GM12878 (cell line): ENCODE results near the gene PELI2. TPM values are rescaled to one million over a fixed set of nuclear protein-coding genes. Genes with fewer than 3 reads are reported as not detected.

Experiments used
- ATAC-seq: fragments of 200-7000 bp; cut with Tn5 transposase; 3 replicates; pipeline ENCODE4 v1.9.1; 2020; ENCODE audit warnings: mild to moderate bottlenecking, moderate library complexity
- BruUV-seq: library from RNA; stranded (reverse); fragments of 400-500 nt; replicated peaks from 2 replicates; lab custom pipeline; 2021; lab: Mats Ljungman, UMichigan
- CTCF ChIA-PET: fragments of 300-600 bp; sonication (Branson Sonifier 250); formaldehyde crosslinking; extraction: SDS; loops from one replicate; lab custom pipeline; 2021; ENCODE audit warnings: inconsistent platforms; lab: Yijun Ruan, JAX
- POLR2A ChIA-PET: fragments of 350-600 bp; formaldehyde crosslinking; extraction: SDS; loops from one replicate; lab custom pipeline; 2021; ENCODE audit warnings: inconsistent platforms; lab: Charles Lee
- RAD21 ChIA-PET: fragments of 300-600 bp; sonication (Branson Sonifier 250); formaldehyde crosslinking; loops from one replicate; lab custom pipeline; 2023; ENCODE audit warnings: antibody characterized with exemption; ENCODE audit not compliant: unreplicated experiment; lab: Charles Lee
- SMC1A ChIA-PET: fragments of 300-600 bp; sonication (Branson Sonifier 250); formaldehyde crosslinking; loops from one replicate; lab custom pipeline; 2023; ENCODE audit not compliant: unreplicated experiment, uncharacterized antibody; lab: Charles Lee
- DNase-seq: peaks from one replicate; pipeline ENCODE4 v3.0.0-alpha.2; 2011; ENCODE audit warnings: low read depth, low spot score
- FAIRE-seq: peaks from 3 replicates; lab custom pipeline; 2011; peaks lifted over from hg19 to GRCh38; lab: Jason Lieb, UNC
- H2AFZ ChIP-seq: 2 replicates; pipeline ENCODE4 v1.6.0; 2011; ENCODE audit warnings: low read depth, low read length, control low read depth; ENCODE audit not compliant: control insufficient read depth
- H3K27ac ChIP-seq: 2 replicates; pipeline ENCODE4 v1.5.1; 2011; ENCODE audit warnings: control low read depth; ENCODE audit not compliant: control insufficient read depth, insufficient read depth
- H3K27me3 ChIP-seq, 2 experiments: replicated peaks in 1 of 2; 2 replicates each; pipeline versions ENCODE4 v1.6.0 to v1.6.1; 2011; ENCODE audit warnings: low read length in 1 of 2; ENCODE audit not compliant: control insufficient read depth in 2 of 2, insufficient read depth in 2 of 2
- H3K36me3 ChIP-seq, 2 experiments: 2 replicates each; pipeline ENCODE4 v1.5.1; 2011; ENCODE audit warnings: low read length in 1 of 2; ENCODE audit not compliant: control insufficient read depth in 2 of 2, insufficient read depth in 2 of 2
- H3K4me1 ChIP-seq: 2 replicates; pipeline ENCODE4 v1.6.1; 2011; ENCODE audit warnings: mild to moderate bottlenecking, low read length, moderate library complexity, mixed read lengths; ENCODE audit not compliant: control insufficient read depth, insufficient read depth
- H3K4me2 ChIP-seq: 2 replicates; pipeline ENCODE4 v1.6.0; 2011; ENCODE audit warnings: control low read depth; ENCODE audit not compliant: control insufficient read depth, insufficient read depth
- H3K4me3 ChIP-seq: fragments of 200-600 bp; sonication (generic); 2 replicates; pipeline ENCODE4 v1.5.1; 2016
- H3K79me2 ChIP-seq: 2 replicates; pipeline ENCODE4 v1.6.0; 2011; ENCODE audit warnings: low read length; ENCODE audit not compliant: control insufficient read depth, insufficient read depth
- H3K9ac ChIP-seq: 2 replicates; pipeline ENCODE4 v1.8.0; 2011; ENCODE audit warnings: low read length, control low read depth, mixed read lengths; ENCODE audit not compliant: control insufficient read depth, insufficient read depth
- H3K9me3 ChIP-seq: replicated peaks from 3 replicates; pipeline ENCODE4 v1.5.1; 2011; ENCODE audit warnings: mild to moderate bottlenecking, low read length; ENCODE audit not compliant: control insufficient read depth, insufficient read depth
- H4K20me1 ChIP-seq: 2 replicates; pipeline ENCODE4 v1.6.0; 2011; ENCODE audit not compliant: control insufficient read depth, insufficient read depth
- ATF2 ChIP-seq: IDR thresholded peaks from 2 replicates; pipeline ENCODE4 v1.6.1; 2012; ENCODE audit warnings: low read length, inconsistent platforms
- CBFB ChIP-seq: IDR thresholded peaks from 2 replicates; pipeline ENCODE4 v1.6.1; 2016; ENCODE audit warnings: antibody characterized with exemption, low read depth
- CHD2 ChIP-seq: IDR thresholded peaks from 2 replicates; pipeline ENCODE4 v1.6.1; 2011; ENCODE audit warnings: low read depth, low read length, improper control_type of control experiment, borderline replicate concordance
- CREB1 ChIP-seq: IDR thresholded peaks from 2 replicates; pipeline ENCODE4 v1.6.1; 2012; ENCODE audit warnings: low read depth, mild to moderate bottlenecking, inconsistent platforms
- CREM ChIP-seq: IDR thresholded peaks from 2 replicates; pipeline ENCODE4 v1.6.1; 2014; ENCODE audit warnings: antibody characterized with exemption, low read depth
- ETV6 ChIP-seq, 2 experiments: fragments of 450-650 bp in 1 of 2; IDR thresholded peaks in 1 of 2; conservative IDR thresholded peaks in 1 of 2; 2 replicates each; pipeline ENCODE4 v1.6.1; 2014; ENCODE audit warnings: antibody characterized with exemption in 1 of 2, borderline replicate concordance in 1 of 2, low read depth in 1 of 2, mild to moderate bottlenecking in 1 of 2, moderate library complexity in 1 of 2
- GABPA ChIP-seq: IDR thresholded peaks from 2 replicates; pipeline ENCODE4 v1.6.1; 2014; ENCODE audit warnings: antibody characterized with exemption, low read depth, mild to moderate bottlenecking, inconsistent platforms
- IKZF2 ChIP-seq, 2 experiments: fragments of 450-650 bp; IDR thresholded peaks; 2 replicates each; pipeline ENCODE4 v1.6.1; 2017; ENCODE audit warnings: mild to moderate bottlenecking in 2 of 2, moderate library complexity in 2 of 2
- KAT2A ChIP-seq: conservative IDR thresholded peaks from 2 replicates; pipeline ENCODE4 v1.6.1; 2011; ENCODE audit warnings: low read depth, low read length; ENCODE audit not compliant: control insufficient read depth
- LARP7 ChIP-seq: fragments of 450-650 bp; IDR thresholded peaks from 2 replicates; pipeline ENCODE4 v1.6.1; 2017; ENCODE audit warnings: mild to moderate bottlenecking
- MYB ChIP-seq: fragments of 150-350 bp; IDR thresholded peaks from 2 replicates; pipeline ENCODE4 v1.6.1; 2014; ENCODE audit warnings: mild to moderate bottlenecking, low read depth, low read length, borderline replicate concordance
- NFYB ChIP-seq: IDR thresholded peaks from 2 replicates; pipeline ENCODE4 v1.6.1; 2011; ENCODE audit warnings: low read depth, mild to moderate bottlenecking, low read length, improper control_type of control experiment, moderate library complexity; ENCODE audit not compliant: insufficient read depth
- RAD21 ChIP-seq: IDR thresholded peaks from 2 replicates; pipeline ENCODE4 v1.6.1; 2011; ENCODE audit warnings: mild to moderate bottlenecking, low read depth, low read length, moderate library complexity; ENCODE audit not compliant: insufficient read depth
- RELB ChIP-seq: fragments of 450-650 bp; IDR thresholded peaks from 2 replicates; pipeline ENCODE4 v1.6.1; 2017; ENCODE audit warnings: low read depth, mild to moderate bottlenecking, moderate library complexity
- SIN3A ChIP-seq: IDR thresholded peaks from 2 replicates; pipeline ENCODE4 v1.6.1; 2012; ENCODE audit warnings: low read depth, low read length, improper control_type of control experiment
- SMAD1 ChIP-seq: fragments of 450-650 bp; IDR thresholded peaks from 2 replicates; pipeline ENCODE4 v1.6.1; 2018; ENCODE audit warnings: mild to moderate bottlenecking, low read depth; ENCODE audit not compliant: partially characterized antibody
- SP1 ChIP-seq: IDR thresholded peaks from one replicate; pipeline ENCODE4 v1.6.1; 2011; ENCODE audit warnings: low read depth, low read length
- SRF ChIP-seq, 2 experiments: IDR thresholded peaks; 2 replicates each; pipeline ENCODE4 v1.6.1; 2011; ENCODE audit warnings: low read depth in 2 of 2, low read length in 2 of 2, mild to moderate bottlenecking in 1 of 2, moderate library complexity in 1 of 2
- whole genome bisulfite sequencing: methylation state at CpG from one replicate; pipeline ENCODE4 v1.1.6; 2016; ENCODE audit warnings: low lambda C conversion rate; ENCODE audit not compliant: insufficient replicate concordance, insufficient coverage; ENCODE audit errors: missing lambda C conversion rate; 5-methylcytosine and 5-hydroxymethylcytosine counted together
- in situ Hi-C: fragments of 300-500 bp; cut with MboI; formaldehyde crosslinking; loops from 9 replicates; pipeline ENCODE4 v1.14.3; 2018; ENCODE audit warnings: mixed read lengths
- intact Hi-C: fragments of 100-400 bp; cut with micrococcal nuclease; formaldehyde crosslinking; loops from one replicate; pipeline ENCODE4 v1.14.2; 2022; ENCODE audit not compliant: unreplicated experiment
- polyA plus RNA-seq, 11 experiments: library from polyadenylated mRNA; depleted of rRNA in 4 of 11; unstranded in 6 of 11; stranded (reverse) in 5 of 11; fragments of >200 nt; fragmentation: Nextera tagmentation in 4 of 11; fragmentation: Illumina TruSeq in 1 of 11; extraction: Ambion mirVana in 4 of 11; extraction: Trizol in 1 of 11; gene quantifications; 1 replicate in 1 of 11; 2 replicates in 10 of 11; pipeline versions ENCODE4 v1.2.1 to v1.2.3, GENCODE V29; 2011 to 2016; ENCODE audit warnings: inconsistent platforms in 2 of 11, missing spikeins in 2 of 11, low read depth in 1 of 11
- total RNA-seq, 4 experiments: library from RNA; depleted of rRNA in 3 of 4; stranded (reverse); fragments of >200 nt in 3 of 4; fragmentation: Illumina TruSeq in 1 of 4; extraction: Trizol in 1 of 4; gene quantifications; 2 replicates each; pipeline versions ENCODE4 v1.2.1 to v1.2.3, GENCODE V29; 2013 to 2021
- TF ChIP-seq, protein P1 (sequence below): fragments of 450-650 bp; IDR thresholded peaks from 2 replicates; pipeline ENCODE4 v1.6.1; 2016; ENCODE audit warnings: mild to moderate bottlenecking

PELI2 gene
- total and polyA plus RNA-seq, 10 of the 15 experiments (the other 5 are each of a cell fraction or from before 2014, with no cell fraction given), result under 0.01 to 0.10 (median 0.01) TPM; not detected in 3

DNA sequence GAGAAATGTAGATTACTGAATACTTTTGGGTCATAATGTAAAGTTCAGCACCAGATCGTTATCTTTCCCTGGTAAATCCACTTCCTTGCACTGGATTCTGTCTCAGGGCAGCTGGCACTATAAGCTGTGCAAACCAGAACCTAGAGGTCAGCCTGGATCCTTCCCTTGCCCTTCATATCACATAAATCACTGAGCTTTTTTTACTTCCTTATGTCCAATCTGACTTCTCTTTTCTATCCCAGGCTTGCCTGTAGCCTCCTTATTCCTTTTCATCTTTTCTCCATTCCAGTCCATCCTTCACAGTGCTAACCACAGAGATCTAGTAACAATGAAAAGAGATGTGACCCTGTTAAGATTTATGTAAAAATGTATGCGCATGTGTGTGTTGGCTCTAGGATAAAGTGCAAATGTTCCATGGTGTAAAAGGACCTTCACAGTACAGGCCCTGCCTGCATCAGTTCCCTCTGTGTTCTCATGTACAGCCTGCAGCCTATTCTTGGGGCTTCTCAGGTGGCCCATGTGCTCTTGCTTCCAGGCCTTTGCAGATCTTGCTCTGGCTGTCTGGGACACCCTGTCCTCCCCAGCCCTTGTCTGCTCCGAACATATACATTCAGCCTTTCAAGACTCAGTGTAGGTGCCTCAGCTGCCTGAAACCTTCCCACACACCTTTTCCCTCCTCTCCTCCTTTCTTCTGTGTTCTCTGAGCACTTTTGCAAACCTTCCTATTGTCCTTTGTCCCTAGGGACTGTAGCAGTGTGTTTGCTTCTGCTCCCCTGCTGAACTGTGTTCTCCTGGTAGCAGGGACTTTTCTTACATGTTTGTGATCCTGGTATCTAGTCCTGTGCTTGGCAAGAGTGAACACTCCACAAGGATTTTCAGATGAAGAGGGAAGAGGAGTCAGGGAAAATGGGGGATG is 30.0 kb downstream of the PELI2 start (continued):
- TF ChIP-seq CREM (no peak), RELB (no peak), SIN3A (no peak), RAD21 (no peak), SRF (IDR thresholded peaks at IDR 0.05; ENCODE audit: low read depth in 2 of 2, low read length in 2 of 2) (no peak), KAT2A (no peak), SMAD1 (no peak)
- TF ChIP-seq, all 136 proteins: peak for 0

GRCh38 chr14:56149151-56149550 is 30.9 kb downstream of the PELI2 start:
- Histone ChIP-seq H2AFZ (no peak overlapping the region), H3K4me2 (no peak overlapping the region), H3K27ac (no peak overlapping the region), H3K4me1 (no peaks in the 10 kb centered on the region), H3K4me3 (no peak overlapping the region), H3K9me3 (no peaks in the 10 kb centered on the region), H3K9ac (no peak overlapping the region), H3K36me3 (no peaks in the 10 kb centered on the region), H3K27me3 (peaks cover 0 to 6% of the 10 kb centered on the region in 2 experiments; a peak in 1 of 4 replicates), H3K79me2 (no peaks in the 10 kb centered on the region), H4K20me1 (no peaks in the 10 kb centered on the region)
- RAD21 ChIA-PET, result no interaction called here
- WGBS, result 61% methylated on average over 4 of the region's 4 CpGs
- BruUV-seq, result no TSS peak
- POLR2A ChIA-PET, result interaction anchor here (0.5 kb wide), 1 partner anchor 1049 kb away, joined by 7 read pairs; no protein-coding TSS in a partner anchor
- DNase-seq (no peak), FAIRE-seq (no peak), ATAC-seq (no peak)
- in situ Hi-C loops (no loop called here), intact Hi-C loops (no loop called here)
- SMC1A ChIA-PET, result no interaction called here
- CTCF ChIA-PET, result no interaction called here
- TF ChIP-seq, protein P1, sequence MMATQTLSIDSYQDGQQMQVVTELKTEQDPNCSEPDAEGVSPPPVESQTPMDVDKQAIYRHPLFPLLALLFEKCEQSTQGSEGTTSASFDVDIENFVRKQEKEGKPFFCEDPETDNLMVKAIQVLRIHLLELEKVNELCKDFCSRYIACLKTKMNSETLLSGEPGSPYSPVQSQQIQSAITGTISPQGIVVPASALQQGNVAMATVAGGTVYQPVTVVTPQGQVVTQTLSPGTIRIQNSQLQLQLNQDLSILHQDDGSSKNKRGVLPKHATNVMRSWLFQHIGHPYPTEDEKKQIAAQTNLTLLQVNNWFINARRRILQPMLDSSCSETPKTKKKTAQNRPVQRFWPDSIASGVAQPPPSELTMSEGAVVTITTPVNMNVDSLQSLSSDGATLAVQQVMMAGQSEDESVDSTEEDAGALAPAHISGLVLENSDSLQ, result no peak
- no peak for TF ChIP-seq ATF2
- no peak for TF ChIP-seq SP1
- TF ChIP-seq LARP7, result no peak
- no peak for TF ChIP-seq ETV6 (conservative IDR thresholded peaks at IDR 0.05 in 1 of 2, IDR thresholded peaks at IDR 0.05 in 1 of 2; ENCODE audit: borderline replicate concordance in 1 of 2, low read depth in 1 of 2)
- no peak for TF ChIP-seq CHD2
- no peak for TF ChIP-seq IKZF2 (IDR thresholded peaks at IDR 0.05)
- no peak for TF ChIP-seq MYB
- no peak for TF ChIP-seq GABPA
- TF ChIP-seq CREB1, result no peak
- TF ChIP-seq NFYB, result no peak
- TF ChIP-seq SMAD1, result no peak
- no peak for TF ChIP-seq CBFB
